ENCODE measurements around the gene IL19. TPM values are rescaled to one million over a fixed set of nuclear protein-coding genes. Genes with fewer than 3 reads are reported as not detected.

Gene IL19
- polyA plus RNA-seq, 1 of the 3 experiments (the other 2 are of a cell fraction): not detected

DNA sequence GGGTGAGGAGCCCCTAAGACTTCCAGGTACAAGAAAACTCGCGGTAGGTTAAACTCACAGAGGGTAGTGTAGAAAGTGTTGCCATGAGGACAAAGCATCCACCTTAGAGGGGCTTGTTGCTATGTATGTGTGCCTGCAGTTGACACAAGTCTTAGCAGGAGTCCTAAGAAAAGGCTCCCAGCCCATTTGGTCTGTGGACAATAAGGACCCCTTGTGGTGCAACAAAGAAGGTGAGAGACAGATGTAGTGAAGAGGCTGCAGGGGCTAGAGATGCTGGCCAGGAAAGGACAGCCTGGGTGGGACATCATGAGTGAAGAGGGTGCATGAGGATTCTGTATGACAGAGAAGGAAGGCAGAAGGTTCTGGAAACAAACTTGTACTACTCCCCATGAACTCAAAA lies 38.0 kb downstream of the IL19 start (continued):
- TF ChIP-seq, protein P1, sequence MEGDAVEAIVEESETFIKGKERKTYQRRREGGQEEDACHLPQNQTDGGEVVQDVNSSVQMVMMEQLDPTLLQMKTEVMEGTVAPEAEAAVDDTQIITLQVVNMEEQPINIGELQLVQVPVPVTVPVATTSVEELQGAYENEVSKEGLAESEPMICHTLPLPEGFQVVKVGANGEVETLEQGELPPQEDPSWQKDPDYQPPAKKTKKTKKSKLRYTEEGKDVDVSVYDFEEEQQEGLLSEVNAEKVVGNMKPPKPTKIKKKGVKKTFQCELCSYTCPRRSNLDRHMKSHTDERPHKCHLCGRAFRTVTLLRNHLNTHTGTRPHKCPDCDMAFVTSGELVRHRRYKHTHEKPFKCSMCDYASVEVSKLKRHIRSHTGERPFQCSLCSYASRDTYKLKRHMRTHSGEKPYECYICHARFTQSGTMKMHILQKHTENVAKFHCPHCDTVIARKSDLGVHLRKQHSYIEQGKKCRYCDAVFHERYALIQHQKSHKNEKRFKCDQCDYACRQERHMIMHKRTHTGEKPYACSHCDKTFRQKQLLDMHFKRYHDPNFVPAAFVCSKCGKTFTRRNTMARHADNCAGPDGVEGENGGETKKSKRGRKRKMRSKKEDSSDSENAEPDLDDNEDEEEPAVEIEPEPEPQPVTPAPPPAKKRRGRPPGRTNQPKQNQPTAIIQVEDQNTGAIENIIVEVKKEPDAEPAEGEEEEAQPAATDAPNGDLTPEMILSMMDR (IDR thresholded peaks at IDR 0.05): peak; percentile 33; the same call in 1 of the 2 replicates
- TF ChIP-seq, protein P2, sequence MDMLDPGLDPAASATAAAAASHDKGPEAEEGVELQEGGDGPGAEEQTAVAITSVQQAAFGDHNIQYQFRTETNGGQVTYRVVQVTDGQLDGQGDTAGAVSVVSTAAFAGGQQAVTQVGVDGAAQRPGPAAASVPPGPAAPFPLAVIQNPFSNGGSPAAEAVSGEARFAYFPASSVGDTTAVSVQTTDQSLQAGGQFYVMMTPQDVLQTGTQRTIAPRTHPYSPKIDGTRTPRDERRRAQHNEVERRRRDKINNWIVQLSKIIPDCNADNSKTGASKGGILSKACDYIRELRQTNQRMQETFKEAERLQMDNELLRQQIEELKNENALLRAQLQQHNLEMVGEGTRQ (IDR thresholded peaks at IDR 0.05; ENCODE audit: borderline replicate concordance, low read depth, low read length): no peak
- TF ChIP-seq TEAD4 (IDR thresholded peaks at IDR 0.05; ENCODE audit: borderline replicate concordance, insufficient read depth) (no peak), SMC3 (IDR thresholded peaks at IDR 0.05; ENCODE audit: low read depth, low read length) (0 out of 2 replicates have a peak, but pooled peaks have one; percentile 16)

- 27% methylated on average over 4 of the region's 4 CpGs for WGBS (ENCODE audit: low lambda C conversion rate)
- Histone ChIP-seq H3K9me2 (no peaks in the 10 kb centered on the region), H2AFZ (ENCODE audit: low read depth) (no peak overlapping the region), H3K9ac (no peak overlapping the region), H3K27ac (ENCODE audit: low read depth in 2 of 2, low read length in 1 of 2) (no peak overlapping the region), H4K20me1 (ENCODE audit: insufficient read depth) (no peaks in the 10 kb centered on the region), H3K4me2 (no peak overlapping the region), H3F3A (replicated peaks; ENCODE audit: insufficient read depth) (no peaks in the 10 kb centered on the region), H3K4me1 (ENCODE audit: control insufficient read depth in 1 of 2, insufficient read depth in 2 of 2, low read depth in 1 of 2, low read length in 1 of 2) (peaks cover 0 to 17% of the 10 kb centered on the region in 2 experiments; a peak in 2 of 4 replicates), H3K27me3 (ENCODE audit: insufficient read depth) (peaks cover 7% of the 10 kb centered on the region; the same call in 1 of the 2 replicates), H3K79me2 (ENCODE audit: insufficient read depth) (no peaks in the 10 kb centered on the region), H3K9me3 (no peaks in the 10 kb centered on the region), H3K4me3 (ENCODE audit: low read depth in 2 of 2, low read length in 1 of 2) (no peak overlapping the region), H3K36me3 (replicated peaks in 1 of 2; ENCODE audit: control insufficient read depth in 1 of 2, insufficient read depth in 2 of 2, low read length in 1 of 2) (no peaks in the 10 kb centered on the region)
- POLR2A ChIA-PET: no interaction called here
- CTCF ChIA-PET: interaction anchor here (1.2 to 2.2 kb wide), 8 partner anchors 11 to 103 kb away, joined by 3 to 11 read pairs (median 7); no protein-coding TSS in a partner anchor
- TF ChIP-seq TCF12 (IDR thresholded peaks at IDR 0.05): no peak
- TF ChIP-seq SMC3 (IDR thresholded peaks at IDR 0.05; ENCODE audit: low read depth, low read length): peak; percentile 46
- TF ChIP-seq FOXJ3 (CRISPR knock-in tag; IDR thresholded peaks at IDR 0.05): no peak
- no peak for TF ChIP-seq FOXM1 (IDR thresholded peaks at IDR 0.05; ENCODE audit: low read depth)
- TF ChIP-seq RAD21 (IDR thresholded peaks at IDR 0.05; ENCODE audit: low read length): peak; percentile 45
- TF ChIP-seq USF1 (IDR thresholded peaks at IDR 0.05; ENCODE audit: borderline replicate concordance, low read depth): no peak
- TF ChIP-seq, protein P1 (IDR thresholded peaks at IDR 0.05): peak; percentile 52
- no peak for DNase-seq
Observed at GRCh38 chr1:206809504-206810084, 39.0 kb downstream of the IL19 start.
